Measurements from ENCODE around the gene HSD17B1. TPM values are rescaled to one million over a fixed set of nuclear protein-coding genes. Genes with fewer than 3 reads are reported as not detected.

HSD17B1 gene
- total and polyA plus RNA-seq, 2 of the 13 experiments (the other 11 are each of a cell fraction or from before 2014, with no cell fraction given): 0.54 to 0.93 TPM

- TF ChIP-seq ZNF691 (CRISPR knock-in tag; IDR thresholded peaks at IDR 0.05; ENCODE audit: borderline replicate concordance, low read depth): peak; percentile 59; the same call in 1 of the 2 replicates
- TF ChIP-seq RNF2 (conservative IDR thresholded peaks at IDR 0.05; ENCODE audit: low read depth): no peak; the same call in 1 of the 2 replicates
- TF ChIP-seq ZNF552 (CRISPR knock-in tag; IDR thresholded peaks at IDR 0.05; ENCODE audit: borderline replicate concordance): peak; percentile 87; the same call in 1 of the 2 replicates
- no peak for TF ChIP-seq CC2D1A (CRISPR knock-in tag; IDR thresholded peaks at IDR 0.05)
- TF ChIP-seq, protein P1, sequence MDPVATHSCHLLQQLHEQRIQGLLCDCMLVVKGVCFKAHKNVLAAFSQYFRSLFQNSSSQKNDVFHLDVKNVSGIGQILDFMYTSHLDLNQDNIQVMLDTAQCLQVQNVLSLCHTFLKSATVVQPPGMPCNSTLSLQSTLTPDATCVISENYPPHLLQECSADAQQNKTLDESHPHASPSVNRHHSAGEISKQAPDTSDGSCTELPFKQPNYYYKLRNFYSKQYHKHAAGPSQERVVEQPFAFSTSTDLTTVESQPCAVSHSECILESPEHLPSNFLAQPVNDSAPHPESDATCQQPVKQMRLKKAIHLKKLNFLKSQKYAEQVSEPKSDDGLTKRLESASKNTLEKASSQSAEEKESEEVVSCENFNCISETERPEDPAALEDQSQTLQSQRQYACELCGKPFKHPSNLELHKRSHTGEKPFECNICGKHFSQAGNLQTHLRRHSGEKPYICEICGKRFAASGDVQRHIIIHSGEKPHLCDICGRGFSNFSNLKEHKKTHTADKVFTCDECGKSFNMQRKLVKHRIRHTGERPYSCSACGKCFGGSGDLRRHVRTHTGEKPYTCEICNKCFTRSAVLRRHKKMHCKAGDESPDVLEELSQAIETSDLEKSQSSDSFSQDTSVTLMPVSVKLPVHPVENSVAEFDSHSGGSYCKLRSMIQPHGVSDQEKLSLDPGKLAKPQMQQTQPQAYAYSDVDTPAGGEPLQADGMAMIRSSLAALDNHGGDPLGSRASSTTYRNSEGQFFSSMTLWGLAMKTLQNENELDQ (CRISPR knock-in tag; IDR thresholded peaks at IDR 0.05; ENCODE audit: borderline replicate concordance): no peak
- TF ChIP-seq MATR3 (CRISPR knock-in tag; IDR thresholded peaks at IDR 0.05): no peak
- no peak for TF ChIP-seq ATF5 (CRISPR knock-in tag; IDR thresholded peaks at IDR 0.05; ENCODE audit: low read depth)
- TF ChIP-seq ZNF317 (CRISPR knock-in tag; IDR thresholded peaks at IDR 0.05): no peak
- TF ChIP-seq, protein P2, sequence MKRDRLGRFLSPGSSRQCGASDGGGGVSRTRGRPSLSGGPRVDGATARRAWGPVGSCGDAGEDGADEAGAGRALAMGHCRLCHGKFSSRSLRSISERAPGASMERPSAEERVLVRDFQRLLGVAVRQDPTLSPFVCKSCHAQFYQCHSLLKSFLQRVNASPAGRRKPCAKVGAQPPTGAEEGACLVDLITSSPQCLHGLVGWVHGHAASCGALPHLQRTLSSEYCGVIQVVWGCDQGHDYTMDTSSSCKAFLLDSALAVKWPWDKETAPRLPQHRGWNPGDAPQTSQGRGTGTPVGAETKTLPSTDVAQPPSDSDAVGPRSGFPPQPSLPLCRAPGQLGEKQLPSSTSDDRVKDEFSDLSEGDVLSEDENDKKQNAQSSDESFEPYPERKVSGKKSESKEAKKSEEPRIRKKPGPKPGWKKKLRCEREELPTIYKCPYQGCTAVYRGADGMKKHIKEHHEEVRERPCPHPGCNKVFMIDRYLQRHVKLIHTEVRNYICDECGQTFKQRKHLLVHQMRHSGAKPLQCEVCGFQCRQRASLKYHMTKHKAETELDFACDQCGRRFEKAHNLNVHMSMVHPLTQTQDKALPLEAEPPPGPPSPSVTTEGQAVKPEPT (CRISPR knock-in tag; IDR thresholded peaks at IDR 0.05; ENCODE audit: low read depth): no peak; the same call in 1 of the 2 replicates
- peak; percentile 80 for TF ChIP-seq SRY (CRISPR knock-in tag; IDR thresholded peaks at IDR 0.05)
- TF ChIP-seq NCOA1 (CRISPR knock-in tag; IDR thresholded peaks at IDR 0.05): peak; percentile 91
- TF ChIP-seq ZNF644 (CRISPR knock-in tag; IDR thresholded peaks at IDR 0.05; ENCODE audit: low read depth): no peak
- peak; percentile 90 for TF ChIP-seq ZNF441 (CRISPR knock-in tag; IDR thresholded peaks at IDR 0.05; ENCODE audit: borderline replicate concordance)
- TF ChIP-seq MBNL3 (CRISPR knock-in tag; conservative IDR thresholded peaks at IDR 0.05): no peak
- TF ChIP-seq MLX (CRISPR knock-in tag; IDR thresholded peaks at IDR 0.05): peak; percentile 49
- TF ChIP-seq ZNF230 (CRISPR knock-in tag; IDR thresholded peaks at IDR 0.05): peak; percentile 97
- peak; percentile 74; the same call in 1 of the 2 replicates for TF ChIP-seq ZNF724P (CRISPR knock-in tag; IDR thresholded peaks at IDR 0.05; ENCODE audit: borderline replicate concordance)
- TF ChIP-seq SAFB2 (CRISPR knock-in tag; IDR thresholded peaks at IDR 0.05; ENCODE audit: borderline replicate concordance, low read depth): peak; percentile 83
- no peak for TF ChIP-seq ZBTB8A (CRISPR knock-in tag; IDR thresholded peaks at IDR 0.05; ENCODE audit: borderline replicate concordance, low read depth)
- TF ChIP-seq LBX2 (CRISPR knock-in tag; IDR thresholded peaks at IDR 0.05; ENCODE audit: borderline replicate concordance): peak; percentile 51; the same call in 1 of the 2 replicates
- no peak for TF ChIP-seq ZNF549 (CRISPR knock-in tag; IDR thresholded peaks at IDR 0.05)
Measured at GRCh38 chr17:42554250-42555121, 1.8 kb downstream of the HSD17B1 start (continued).
